H9 (cell line): ENCODE data around the gene FHOD3. TPM values are rescaled to one million over a fixed set of nuclear protein-coding genes. Genes with fewer than 3 reads are reported as not detected.

Source experiments
- DNase-seq: peaks from one replicate; pipeline ENCODE4 v3.0.0-alpha.2; 2017
- H2AFZ ChIP-seq: one replicate; pipeline ENCODE4 v1.6.1; 2013; ENCODE audit warnings: mild to moderate bottlenecking, low read length, control low read depth, moderate library complexity
- H2AK5ac ChIP-seq: 2 replicates; pipeline ENCODE4 v1.6.1; 2013; ENCODE audit warnings: low read length, control low read depth, mixed read lengths; ENCODE audit not compliant: insufficient read length
- H2BK120ac ChIP-seq: one replicate; pipeline ENCODE4 v1.6.1; 2013; ENCODE audit warnings: low read depth, mild to moderate bottlenecking, low read length, control low read depth, inconsistent platforms; ENCODE audit not compliant: poor library complexity, severe bottlenecking
- H2BK12ac ChIP-seq: 2 replicates; pipeline ENCODE4 v1.6.1; 2013; ENCODE audit warnings: low read length, control low read depth, mixed read lengths, low read depth; ENCODE audit not compliant: insufficient read length
- H2BK15ac ChIP-seq: 2 replicates; pipeline ENCODE4 v1.6.1; 2013; ENCODE audit warnings: low read depth, low read length, control low read depth
- H2BK20ac ChIP-seq: one replicate; pipeline ENCODE4 v1.6.1; 2013; ENCODE audit warnings: low read depth, mild to moderate bottlenecking, low read length, control low read depth, inconsistent platforms; ENCODE audit not compliant: poor library complexity, severe bottlenecking
- H2BK5ac ChIP-seq: 2 replicates; pipeline ENCODE4 v1.6.1; 2013; ENCODE audit warnings: low read length, control low read depth, mixed read lengths; ENCODE audit not compliant: insufficient read length
- H3K14ac ChIP-seq: 2 replicates; pipeline ENCODE4 v1.6.1; 2013; ENCODE audit warnings: low read length, control low read depth; ENCODE audit not compliant: insufficient read depth
- H3K18ac ChIP-seq: 2 replicates; pipeline ENCODE4 v1.6.1; 2013; ENCODE audit warnings: low read depth, mild to moderate bottlenecking, mixed read lengths, low read length, control low read depth; ENCODE audit not compliant: insufficient read length
- H3K23ac ChIP-seq: 2 replicates; pipeline ENCODE4 v1.6.1; 2013; ENCODE audit warnings: low read length, control low read depth, mixed read lengths, low read depth; ENCODE audit not compliant: insufficient read length
- H3K23me2 ChIP-seq: 2 replicates; pipeline ENCODE4 v1.6.1; 2013; ENCODE audit warnings: low read depth, mild to moderate bottlenecking, mixed read lengths, low read length, control low read depth; ENCODE audit not compliant: insufficient read length, poor library complexity, severe bottlenecking
- H3K27ac ChIP-seq: 2 replicates; pipeline ENCODE4 v1.5.1; 2013; ENCODE audit warnings: low read length, control low read depth, mixed read lengths, low read depth; ENCODE audit not compliant: insufficient read length
- H3K27me3 ChIP-seq: 2 replicates; pipeline ENCODE4 v1.6.1; 2013; ENCODE audit warnings: low read length, control low read depth, inconsistent platforms; ENCODE audit not compliant: insufficient read depth
- H3K4ac ChIP-seq: 2 replicates; pipeline ENCODE4 v1.6.1; 2013; ENCODE audit warnings: low read depth, mild to moderate bottlenecking, control low read depth, inconsistent platforms, low read length, moderate library complexity
- H3K4me1 ChIP-seq: 2 replicates; pipeline ENCODE4 v1.6.1; 2013; ENCODE audit warnings: low read length, control low read depth, inconsistent platforms; ENCODE audit not compliant: insufficient read depth
- H3K4me2 ChIP-seq: 2 replicates; pipeline ENCODE4 v1.6.1; 2013; ENCODE audit warnings: low read length, control low read depth, mixed read lengths; ENCODE audit not compliant: insufficient read length, insufficient read depth
- H3K56ac ChIP-seq: 2 replicates; pipeline ENCODE4 v1.6.1; 2013; ENCODE audit warnings: low read depth, mild to moderate bottlenecking, mixed read lengths, low read length, control low read depth; ENCODE audit not compliant: insufficient read length
- H3K79me1 ChIP-seq: 2 replicates; pipeline ENCODE4 v1.6.1; 2013; ENCODE audit warnings: low read depth, mild to moderate bottlenecking, moderate library complexity, low read length, control low read depth, inconsistent platforms; ENCODE audit not compliant: insufficient read depth, poor library complexity, severe bottlenecking
- H3K79me2 ChIP-seq: 2 replicates; pipeline ENCODE4 v1.6.1; 2013; ENCODE audit warnings: low read length, control low read depth, inconsistent platforms; ENCODE audit not compliant: insufficient read depth
- H3K9ac ChIP-seq: 2 replicates; pipeline ENCODE4 v1.6.1; 2013; ENCODE audit warnings: low read length, control low read depth, mixed read lengths; ENCODE audit not compliant: insufficient read length; ENCODE audit errors: extremely low read depth
- H3K9me3 ChIP-seq: one replicate; pipeline ENCODE4 v1.6.1; 2013; ENCODE audit warnings: low read depth, low read length, inconsistent platforms; ENCODE audit not compliant: control insufficient read depth
- H3T11ph ChIP-seq: one replicate; pipeline ENCODE4 v1.6.1; 2013; ENCODE audit warnings: mild to moderate bottlenecking, low read length, control low read depth, inconsistent platforms
- H4K20me1 ChIP-seq: one replicate; pipeline ENCODE4 v1.6.1; 2013; ENCODE audit not compliant: control insufficient read depth, insufficient read length, insufficient read depth
- H4K5ac ChIP-seq: 2 replicates; pipeline ENCODE4 v1.6.1; 2013; ENCODE audit warnings: low read depth, mild to moderate bottlenecking, mixed read lengths, low read length, control low read depth; ENCODE audit not compliant: insufficient read length
- H4K8ac ChIP-seq: replicated peaks from 2 replicates; pipeline ENCODE4 v1.6.1; 2013; ENCODE audit warnings: low read length, control low read depth, mixed read lengths, low read depth; ENCODE audit not compliant: insufficient read length
- H4K91ac ChIP-seq: 2 replicates; pipeline ENCODE4 v1.6.1; 2013; ENCODE audit warnings: low read depth, mild to moderate bottlenecking, moderate library complexity, mixed read lengths, low read length, control low read depth; ENCODE audit not compliant: insufficient read length
- H3K27ac Mint-ChIP-seq, 3 experiments: 2 replicates in 2 of 3; 3 replicates in 1 of 3; pipeline ENCODE4 v1.8.0; 2020 to 2021; ENCODE audit warnings: mixed read lengths in 3 of 3, mild to moderate bottlenecking in 1 of 3, moderate library complexity in 1 of 3
- H3K27me3 Mint-ChIP-seq: 2 replicates; pipeline ENCODE4 v1.8.0; 2021; ENCODE audit warnings: low read depth, mild to moderate bottlenecking, moderate library complexity, mixed read lengths
- H3K36me3 Mint-ChIP-seq, 3 experiments: 2 replicates in 2 of 3; 3 replicates in 1 of 3; pipeline ENCODE4 v1.8.0; 2020 to 2021; ENCODE audit warnings: low read depth in 3 of 3, mixed read lengths in 3 of 3; ENCODE audit not compliant: insufficient read depth in 1 of 3
- H3K4me1 Mint-ChIP-seq, 2 experiments: 2 replicates each; pipeline ENCODE4 v1.8.0; 2020; ENCODE audit warnings: mixed read lengths in 2 of 2
- H3K4me3 Mint-ChIP-seq, 2 experiments: 2 replicates in 1 of 2; 3 replicates in 1 of 2; pipeline ENCODE4 v1.8.0; 2020 to 2021; ENCODE audit warnings: mild to moderate bottlenecking in 2 of 2, mixed read lengths in 2 of 2, moderate library complexity in 1 of 2
- H3K9me3 Mint-ChIP-seq, 2 experiments: 2 replicates in 1 of 2; 3 replicates in 1 of 2; pipeline ENCODE4 v1.8.0; 2020; ENCODE audit warnings: mild to moderate bottlenecking in 2 of 2, mixed read lengths in 2 of 2, moderate library complexity in 1 of 2
- WGBS: extraction: QIAGEN DNeasy Blood & Tissue Kit; methylation state at CpG from one replicate; pipeline ENCODE4 v1.1.7; 2013; ENCODE audit warnings: missing lambda C conversion rate, low lambda C conversion rate, mixed read lengths; ENCODE audit not compliant: insufficient read length; ENCODE audit errors: extremely low coverage; 5-methylcytosine and 5-hydroxymethylcytosine counted together
- total RNA-seq: library from RNA; stranded (reverse); gene quantifications from 2 replicates; pipeline ENCODE4 v1.2.1, GENCODE V29; 2021
- TF ChIP-seq, protein P1 (sequence below): fragments of 200-600 bp; sonication (generic); conservative IDR thresholded peaks from 3 replicates; pipeline ENCODE4 v1.8.0; 2021; ENCODE audit warnings: antibody characterized with exemption, mild to moderate bottlenecking

FHOD3 gene
- total RNA-seq, 1 experiment from 2014 or later: 8.0 TPM

GRCh38 chr18:36301884-36302283, 4.4 kb downstream of the FHOD3 start:
- Histone ChIP-seq H3K18ac (no peak overlapping the region), H4K20me1 (no peaks in the 10 kb centered on the region), H3K4me2 (no peak overlapping the region), H3K23ac (no peak overlapping the region), H2AFZ (no peak overlapping the region), H2AK5ac (no peak overlapping the region), H4K91ac (no peak overlapping the region), H3K23me2 (peaks cover 15% of the 10 kb centered on the region), H3K14ac (no peak overlapping the region), H3K56ac (no peak overlapping the region), H3K4ac (no peak overlapping the region), H3K4me1 (no peaks in the 10 kb centered on the region), H3K79me1 (no peaks in the 10 kb centered on the region), H4K8ac (no peak overlapping the region), H2BK120ac (no peak overlapping the region), H4K5ac (no peak overlapping the region), H3K79me2 (no peaks in the 10 kb centered on the region), H2BK12ac (no peak overlapping the region), H3K27ac (no peak overlapping the region), H3T11ph (no peak overlapping the region), H3K9ac (no peak overlapping the region), H3K9me3 (no peaks in the 10 kb centered on the region), H2BK15ac (no peak overlapping the region), H2BK20ac (no peak overlapping the region), H2BK5ac (no peak overlapping the region), H3K27me3 (peaks cover 4% of the 10 kb centered on the region; the same call in 1 of the 2 replicates)
- peaks cover 47% of the 10 kb centered on the region for H3K27me3 Mint-ChIP-seq
- peaks cover 9 to 24% of the 10 kb centered on the region in 2 experiments for H3K4me1 Mint-ChIP-seq
- no peaks in the 10 kb centered on the region for H3K9me3 Mint-ChIP-seq
- no peak for DNase-seq
- H3K36me3 Mint-ChIP-seq: peaks cover 0 to 3% (median 0%) of the 10 kb centered on the region in 3 experiments; a peak in 3 of 7 replicates
- no CpG with 5 or more reads among the region's 5 CpGs for WGBS
- H3K27ac Mint-ChIP-seq: no peak overlapping the region
- no peak overlapping the region for H3K4me3 Mint-ChIP-seq
- TF ChIP-seq, protein P1, sequence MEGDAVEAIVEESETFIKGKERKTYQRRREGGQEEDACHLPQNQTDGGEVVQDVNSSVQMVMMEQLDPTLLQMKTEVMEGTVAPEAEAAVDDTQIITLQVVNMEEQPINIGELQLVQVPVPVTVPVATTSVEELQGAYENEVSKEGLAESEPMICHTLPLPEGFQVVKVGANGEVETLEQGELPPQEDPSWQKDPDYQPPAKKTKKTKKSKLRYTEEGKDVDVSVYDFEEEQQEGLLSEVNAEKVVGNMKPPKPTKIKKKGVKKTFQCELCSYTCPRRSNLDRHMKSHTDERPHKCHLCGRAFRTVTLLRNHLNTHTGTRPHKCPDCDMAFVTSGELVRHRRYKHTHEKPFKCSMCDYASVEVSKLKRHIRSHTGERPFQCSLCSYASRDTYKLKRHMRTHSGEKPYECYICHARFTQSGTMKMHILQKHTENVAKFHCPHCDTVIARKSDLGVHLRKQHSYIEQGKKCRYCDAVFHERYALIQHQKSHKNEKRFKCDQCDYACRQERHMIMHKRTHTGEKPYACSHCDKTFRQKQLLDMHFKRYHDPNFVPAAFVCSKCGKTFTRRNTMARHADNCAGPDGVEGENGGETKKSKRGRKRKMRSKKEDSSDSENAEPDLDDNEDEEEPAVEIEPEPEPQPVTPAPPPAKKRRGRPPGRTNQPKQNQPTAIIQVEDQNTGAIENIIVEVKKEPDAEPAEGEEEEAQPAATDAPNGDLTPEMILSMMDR: no peak
